HepG2 (cell line): Measurements from ENCODE around the gene CTNNBL1. TPM values are rescaled to one million over a fixed set of nuclear protein-coding genes. Genes with fewer than 3 reads are reported as not detected.

Experiments used
- BRD4 ChIP-seq: sonication (generic); formaldehyde crosslinking; IDR thresholded peaks from 2 replicates; pipeline ENCODE4 v1.4.0; 2020; ENCODE audit warnings: missing genetic modification reagents
- GABPB1 ChIP-seq: IDR thresholded peaks from 2 replicates; pipeline ENCODE4 v1.6.1; 2016; ENCODE audit warnings: mild to moderate bottlenecking, missing genetic modification reagents, moderate library complexity, missing compliant biosample characterization
- KLF11 ChIP-seq: IDR thresholded peaks from 2 replicates; pipeline ENCODE4 v1.6.1; 2016; ENCODE audit warnings: missing compliant biosample characterization
- KLF12 ChIP-seq: sonication (generic); formaldehyde crosslinking; IDR thresholded peaks from 2 replicates; pipeline ENCODE4 v1.4.0; 2020; ENCODE audit warnings: missing genetic modification reagents, borderline replicate concordance
- MTF1 ChIP-seq: sonication (generic); formaldehyde crosslinking; IDR thresholded peaks from 2 replicates; pipeline ENCODE4 v1.5.0; 2020; ENCODE audit warnings: missing genetic modification reagents
- NFATC3 ChIP-seq: sonication (generic); formaldehyde crosslinking; IDR thresholded peaks from 2 replicates; pipeline ENCODE4 v1.5.1; 2020; ENCODE audit warnings: mild to moderate bottlenecking, missing genetic modification reagents
- RBFOX2 ChIP-seq: fragments of 200-400 bp; formaldehyde crosslinking; IDR thresholded peaks from 2 replicates; pipeline ENCODE4 v1.6.1; 2017; ENCODE audit warnings: low read depth, mild to moderate bottlenecking, low read length
- ZEB1 ChIP-seq: IDR thresholded peaks from 2 replicates; pipeline ENCODE4 v1.6.1; 2012; ENCODE audit warnings: mild to moderate bottlenecking, low read depth, inconsistent platforms; ENCODE audit not compliant: insufficient replicate concordance
- ZFP1 ChIP-seq: IDR thresholded peaks from 2 replicates; pipeline ENCODE4 v1.6.1; 2016
- ZFP41 ChIP-seq: sonication (generic); formaldehyde crosslinking; IDR thresholded peaks from 2 replicates; pipeline ENCODE4 v1.4.0; 2020; ENCODE audit warnings: mild to moderate bottlenecking, missing genetic modification reagents, borderline replicate concordance
- ZNF124 ChIP-seq: sonication (generic); formaldehyde crosslinking; IDR thresholded peaks from 2 replicates; pipeline ENCODE4 v1.4.0; 2020; ENCODE audit warnings: missing genetic modification reagents
- ZNF207 ChIP-seq: fragments of 450-650 bp; IDR thresholded peaks from 2 replicates; pipeline ENCODE4 v1.6.1; 2016; ENCODE audit warnings: antibody characterized with exemption, borderline replicate concordance
- ZNF567 ChIP-seq: sonication (generic); formaldehyde crosslinking; IDR thresholded peaks from 2 replicates; pipeline ENCODE4 v1.8.1; 2023; ENCODE audit warnings: mild to moderate bottlenecking, missing genetic modification reagents, borderline replicate concordance
- ZNF589 ChIP-seq: sonication (generic); formaldehyde crosslinking; conservative IDR thresholded peaks from 2 replicates; pipeline ENCODE4 v1.8.0; 2022; ENCODE audit warnings: mild to moderate bottlenecking, moderate library complexity, missing genetic modification reagents
- ZNF619 ChIP-seq: sonication (generic); formaldehyde crosslinking; IDR thresholded peaks from 2 replicates; pipeline ENCODE4 v1.4.0; 2020; ENCODE audit warnings: mild to moderate bottlenecking, missing genetic modification reagents
- ZNF709 ChIP-seq: sonication (generic); formaldehyde crosslinking; IDR thresholded peaks from 2 replicates; pipeline ENCODE4 v1.5.0; 2020; ENCODE audit warnings: mild to moderate bottlenecking, missing genetic modification reagents
- ZNF766 ChIP-seq: sonication (generic); formaldehyde crosslinking; IDR thresholded peaks from 2 replicates; pipeline ENCODE4 v1.5.0; 2020; ENCODE audit warnings: missing genetic modification reagents, borderline replicate concordance
- ZNF777 ChIP-seq: sonication (generic); formaldehyde crosslinking; IDR thresholded peaks from 2 replicates; pipeline ENCODE4 v1.4.0; 2020; ENCODE audit warnings: missing genetic modification reagents
- ZSCAN22 ChIP-seq: sonication (generic); formaldehyde crosslinking; IDR thresholded peaks from 2 replicates; pipeline ENCODE4 v1.4.0; 2020; ENCODE audit warnings: mild to moderate bottlenecking, missing genetic modification reagents
- polyA plus RNA-seq, 8 experiments: library from polyadenylated mRNA; depleted of rRNA in 3 of 8; stranded (reverse) in 7 of 8; unstranded in 1 of 8; fragments of >200 nt; fragmentation: Illumina TruSeq in 4 of 8; extraction: Trizol in 4 of 8; gene quantifications; 2 replicates each; pipeline versions ENCODE4 v1.2.1 to v1.2.3, GENCODE V29; 2011 to 2016; ENCODE audit warnings: low read depth in 4 of 8, missing spikeins in 1 of 8, mixed read lengths in 1 of 8; ENCODE audit not compliant: insufficient read depth in 1 of 8
- total RNA-seq, 5 experiments: library from RNA; depleted of rRNA; stranded (reverse); fragments of >200 nt; fragmentation: Illumina TruSeq; extraction: Trizol; gene quantifications; 2 replicates each; pipeline ENCODE4 v1.2.3, GENCODE V29; 2016; ENCODE audit warnings: low read depth in 1 of 5
- TF ChIP-seq, protein P1 (sequence below): IDR thresholded peaks from 2 replicates; pipeline ENCODE4 v1.6.1; 2012; ENCODE audit warnings: inconsistent platforms
- TF ChIP-seq, protein P2 (sequence below), 2 experiments: fragments of 450-650 bp in 1 of 2; sonication (generic) in 1 of 2; formaldehyde crosslinking in 1 of 2; IDR thresholded peaks; 2 replicates each; pipeline versions ENCODE4 v1.6.1 to v1.8.0; 2016 to 2022; ENCODE audit warnings: antibody characterized with exemption in 1 of 2, mild to moderate bottlenecking in 1 of 2, missing genetic modification reagents in 1 of 2

Gene CTNNBL1
- total and polyA plus RNA-seq, 2 of the 13 experiments (the other 11 are each of a cell fraction or from before 2014, with no cell fraction given) = 49.3 to 94.6 TPM

DNA sequence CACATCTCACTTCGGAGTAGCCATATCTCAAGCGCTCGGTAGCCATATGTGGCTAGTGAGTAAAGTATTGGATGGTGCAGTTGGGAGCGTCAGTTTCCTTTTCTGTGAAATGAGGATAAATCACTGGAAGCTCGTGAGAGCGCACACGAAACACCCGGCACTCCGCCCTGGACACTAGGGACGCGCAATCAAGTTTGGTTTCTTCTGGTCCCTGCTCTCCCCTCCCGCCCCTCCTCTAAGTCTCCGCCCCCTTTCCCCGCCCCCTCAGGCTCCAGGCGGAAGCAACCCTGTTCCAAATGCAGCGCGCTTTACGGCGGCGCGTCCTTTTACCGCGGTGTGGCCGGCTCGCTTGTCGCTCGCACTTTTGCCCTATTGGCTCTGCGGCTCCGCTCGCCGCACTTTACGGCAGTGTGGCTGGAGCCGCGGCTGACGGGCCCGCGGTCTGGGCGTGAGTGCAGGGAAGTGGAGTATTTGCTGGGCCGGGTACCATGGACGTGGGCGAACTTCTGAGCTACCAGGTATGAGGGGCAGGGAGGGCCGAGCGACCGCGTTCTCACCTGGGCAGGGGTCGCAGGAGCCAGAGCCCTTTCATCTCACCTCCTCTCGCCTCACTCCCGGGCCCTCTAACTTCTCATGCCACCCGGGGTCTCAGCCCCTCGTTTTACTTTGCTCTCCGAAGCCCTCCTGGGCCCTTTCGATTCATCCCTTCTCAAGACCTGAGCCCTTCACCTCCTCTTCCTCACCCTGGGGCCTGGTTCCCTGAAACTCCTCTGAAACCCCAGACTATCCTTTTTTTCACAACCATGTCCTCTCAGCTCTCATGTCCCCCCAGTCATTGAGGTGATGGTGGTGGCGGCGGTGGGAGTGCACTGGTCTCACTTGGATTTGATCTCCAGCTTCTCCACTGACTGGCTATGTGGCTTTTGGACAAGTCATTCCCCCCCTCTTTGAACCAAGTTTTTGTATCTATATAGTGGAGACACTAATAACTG lies at the start of gene CTNNBL1 (continued):
- TF ChIP-seq MTF1 (CRISPR knock-in tag) (0 out of 2 replicates have a peak, but pooled peaks have one; percentile 54), BRD4 (CRISPR knock-in tag) (peak; percentile 93), ZSCAN22 (CRISPR knock-in tag) (0 out of 2 replicates have a peak, but pooled peaks have one; percentile 13), ZNF709 (CRISPR knock-in tag) (peak; percentile 71), ZFP41 (CRISPR knock-in tag) (peak; percentile 84; the same call in 1 of the 2 replicates), ZNF777 (CRISPR knock-in tag) (peak; percentile 83), ZNF207 (no peak; the same call in 1 of the 2 replicates), NFATC3 (peak; percentile 56; the same call in 1 of the 2 replicates), ZNF124 (CRISPR knock-in tag) (peak; percentile 71), KLF12 (CRISPR knock-in tag) (peak; percentile 70), ZNF619 (CRISPR knock-in tag) (peak; percentile 99), ZFP1 (CRISPR knock-in tag) (peak; percentile 19; the same call in 1 of the 2 replicates), ZNF589 (peak; percentile 80; the same call in 1 of the 2 replicates), RBFOX2 (peak; percentile 92), GABPB1 (peak; percentile 95), ZNF766 (CRISPR knock-in tag) (peak; percentile 93), KLF11 (CRISPR knock-in tag) (peak; percentile 95), ZEB1 (no peak), ZNF567 (peak; percentile 85; the same call in 1 of the 2 replicates)
- TF ChIP-seq, protein P1, sequence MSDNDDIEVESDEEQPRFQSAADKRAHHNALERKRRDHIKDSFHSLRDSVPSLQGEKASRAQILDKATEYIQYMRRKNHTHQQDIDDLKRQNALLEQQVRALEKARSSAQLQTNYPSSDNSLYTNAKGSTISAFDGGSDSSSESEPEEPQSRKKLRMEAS = peak; percentile 73
- TF ChIP-seq, protein P2, sequence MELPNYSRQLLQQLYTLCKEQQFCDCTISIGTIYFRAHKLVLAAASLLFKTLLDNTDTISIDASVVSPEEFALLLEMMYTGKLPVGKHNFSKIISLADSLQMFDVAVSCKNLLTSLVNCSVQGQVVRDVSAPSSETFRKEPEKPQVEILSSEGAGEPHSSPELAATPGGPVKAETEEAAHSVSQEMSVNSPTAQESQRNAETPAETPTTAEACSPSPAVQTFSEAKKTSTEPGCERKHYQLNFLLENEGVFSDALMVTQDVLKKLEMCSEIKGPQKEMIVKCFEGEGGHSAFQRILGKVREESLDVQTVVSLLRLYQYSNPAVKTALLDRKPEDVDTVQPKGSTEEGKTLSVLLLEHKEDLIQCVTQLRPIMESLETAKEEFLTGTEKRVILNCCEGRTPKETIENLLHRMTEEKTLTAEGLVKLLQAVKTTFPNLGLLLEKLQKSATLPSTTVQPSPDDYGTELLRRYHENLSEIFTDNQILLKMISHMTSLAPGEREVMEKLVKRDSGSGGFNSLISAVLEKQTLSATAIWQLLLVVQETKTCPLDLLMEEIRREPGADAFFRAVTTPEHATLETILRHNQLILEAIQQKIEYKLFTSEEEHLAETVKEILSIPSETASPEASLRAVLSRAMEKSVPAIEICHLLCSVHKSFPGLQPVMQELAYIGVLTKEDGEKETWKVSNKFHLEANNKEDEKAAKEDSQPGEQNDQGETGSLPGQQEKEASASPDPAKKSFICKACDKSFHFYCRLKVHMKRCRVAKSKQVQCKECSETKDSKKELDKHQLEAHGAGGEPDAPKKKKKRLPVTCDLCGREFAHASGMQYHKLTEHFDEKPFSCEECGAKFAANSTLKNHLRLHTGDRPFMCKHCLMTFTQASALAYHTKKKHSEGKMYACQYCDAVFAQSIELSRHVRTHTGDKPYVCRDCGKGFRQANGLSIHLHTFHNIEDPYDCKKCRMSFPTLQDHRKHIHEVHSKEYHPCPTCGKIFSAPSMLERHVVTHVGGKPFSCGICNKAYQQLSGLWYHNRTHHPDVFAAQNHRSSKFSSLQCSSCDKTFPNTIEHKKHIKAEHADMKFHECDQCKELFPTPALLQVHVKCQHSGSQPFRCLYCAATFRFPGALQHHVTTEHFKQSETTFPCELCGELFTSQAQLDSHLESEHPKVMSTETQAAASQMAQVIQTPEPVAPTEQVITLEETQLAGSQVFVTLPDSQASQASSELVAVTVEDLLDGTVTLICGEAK (IDR thresholded peaks at IDR 0.05) = no peak
- TF ChIP-seq, protein P2 (CRISPR knock-in tag; IDR thresholded peaks at IDR 0.05) = peak; percentile 69
